Measurements from ENCODE around the gene PPP1R3F.

PPP1R3F gene

DNA sequence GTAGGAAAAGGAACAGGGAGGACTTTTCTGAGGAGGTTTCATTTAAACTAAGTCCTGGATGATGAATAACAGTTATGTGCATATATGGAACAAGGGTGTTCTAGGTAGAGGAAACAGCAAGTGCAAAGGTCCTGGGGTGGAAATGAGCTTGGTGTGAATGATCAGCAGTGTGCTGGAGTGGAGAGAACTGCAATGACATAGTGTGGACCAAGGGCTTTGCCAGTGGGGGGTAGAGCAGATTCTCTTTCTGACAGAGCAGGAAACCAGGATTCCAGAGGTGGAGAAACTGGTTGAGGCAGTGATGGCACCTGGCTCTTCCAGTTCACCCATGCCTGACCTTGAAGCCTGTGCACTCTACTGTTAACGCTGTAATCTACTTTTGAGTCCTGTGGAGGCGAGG is 1.7 kb downstream of the PPP1R3F start:
- no peak overlapping the region for H3K4ac ChIP-seq (ENCODE audit: low read depth, low read length)
- H3K23ac ChIP-seq (ENCODE audit: low read length), result no peak overlapping the region
- H3K79me2 ChIP-seq (ENCODE audit: control insufficient read depth, insufficient read depth, low read length), result peaks cover 11% of the 10 kb centered on the region
- no peaks in the 10 kb centered on the region for H3K4me1 ChIP-seq (ENCODE audit: control insufficient read depth, low read depth, low read length)
- WGBS (ENCODE audit: extremely low coverage, insufficient coverage, low lambda C conversion rate), result no CpG with 5 or more reads among the region's 2 CpGs
- no peak for DNase-seq
- H3K79me1 ChIP-seq (ENCODE audit: low read length), result peaks cover 4% of the 10 kb centered on the region
- no peak overlapping the region for H3K27ac ChIP-seq (ENCODE audit: low read depth, low read length)
- no peak overlapping the region for H2AK5ac ChIP-seq (ENCODE audit: low read length)
- no peak overlapping the region for H4K5ac ChIP-seq (ENCODE audit: low read length)
- no peak overlapping the region for H3K9ac ChIP-seq (ENCODE audit: low read length)
- H2BK120ac ChIP-seq (ENCODE audit: low read depth, low read length), result no peak overlapping the region
- no peak overlapping the region for H3K4me3 ChIP-seq (ENCODE audit: low read length)
- H3K18ac ChIP-seq (ENCODE audit: low read length), result no peak overlapping the region
- no peaks in the 10 kb centered on the region for H3K36me3 ChIP-seq (ENCODE audit: control insufficient read depth, insufficient read depth, low read length)
- H3K4me2 ChIP-seq (ENCODE audit: low read length), result no peak overlapping the region
- H3K27me3 ChIP-seq (ENCODE audit: insufficient read depth, low read length, poor library complexity), result no peaks in the 10 kb centered on the region
- H4K8ac ChIP-seq (ENCODE audit: low read depth, low read length), result no peak overlapping the region
- H3K56ac ChIP-seq (ENCODE audit: low read length), result peak overlapping the region; percentile 17
- no peak overlapping the region for H2BK15ac ChIP-seq (replicated peaks; ENCODE audit: low read depth)
- no peak overlapping the region for H2BK5ac ChIP-seq (ENCODE audit: low read length)

DNA sequence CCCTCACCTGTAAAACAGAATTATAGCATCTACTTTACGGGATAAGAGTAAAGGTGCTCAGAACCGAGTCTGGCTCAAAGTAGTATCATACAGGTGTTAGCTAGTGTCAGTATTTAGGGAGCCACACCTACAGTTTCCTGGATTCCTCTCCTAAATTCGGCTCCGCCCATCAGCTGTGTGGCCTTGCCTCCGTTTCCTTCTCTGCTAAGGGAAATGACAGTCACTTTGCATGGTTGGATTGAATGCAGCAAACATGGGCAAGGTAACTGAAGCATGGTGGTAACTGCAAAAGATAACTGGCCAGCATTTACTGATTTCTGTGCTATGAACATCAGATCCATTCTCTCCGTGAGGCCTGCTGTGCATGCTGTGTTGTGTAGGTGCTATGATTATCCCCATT is 2.8 kb downstream of the PPP1R3F start:
- H4K8ac ChIP-seq (ENCODE audit: low read depth, low read length), result no peak overlapping the region
- H3K23ac ChIP-seq (ENCODE audit: low read length), result no peak overlapping the region
- no peak overlapping the region for H4K5ac ChIP-seq (ENCODE audit: low read length)
- peaks cover 4% of the 10 kb centered on the region for H3K79me1 ChIP-seq (ENCODE audit: low read length)
- no peak for DNase-seq
- no peaks in the 10 kb centered on the region for H3K36me3 ChIP-seq (ENCODE audit: control insufficient read depth, insufficient read depth, low read length)
- H3K56ac ChIP-seq (ENCODE audit: low read length), result no peak overlapping the region
- H3K27ac ChIP-seq (ENCODE audit: low read depth, low read length), result no peak overlapping the region
- H3K4ac ChIP-seq (ENCODE audit: low read depth, low read length), result no peak overlapping the region
- no peak overlapping the region for H2BK5ac ChIP-seq (ENCODE audit: low read length)
- H3K9ac ChIP-seq (ENCODE audit: low read length), result no peak overlapping the region
- H3K27me3 ChIP-seq (ENCODE audit: insufficient read depth, low read length, poor library complexity), result no peaks in the 10 kb centered on the region
- no peak overlapping the region for H3K4me2 ChIP-seq (ENCODE audit: low read length)
- H2BK15ac ChIP-seq (replicated peaks; ENCODE audit: low read depth), result no peak overlapping the region
- H2BK120ac ChIP-seq (ENCODE audit: low read depth, low read length), result no peak overlapping the region
- H3K79me2 ChIP-seq (ENCODE audit: control insufficient read depth, insufficient read depth, low read length), result peaks cover 11% of the 10 kb centered on the region
- H3K4me3 ChIP-seq (ENCODE audit: low read length), result no peak overlapping the region
- H2AK5ac ChIP-seq (ENCODE audit: low read length), result no peak overlapping the region
- WGBS (ENCODE audit: extremely low coverage, insufficient coverage, low lambda C conversion rate), result no CpG with 5 or more reads among the region's 6 CpGs
- H3K18ac ChIP-seq (ENCODE audit: low read length), result no peak overlapping the region
- no peaks in the 10 kb centered on the region for H3K4me1 ChIP-seq (ENCODE audit: control insufficient read depth, low read depth, low read length)

GRCh38 chrX:49273181-49273727 is 3.7 kb downstream of the PPP1R3F start:
- Histone ChIP-seq H3K4me2 (ENCODE audit: low read length) (no peak overlapping the region), H4K8ac (ENCODE audit: low read depth, low read length) (no peak overlapping the region), H3K79me1 (ENCODE audit: low read length) (peaks cover 4% of the 10 kb centered on the region), H4K5ac (ENCODE audit: low read length) (no peak overlapping the region), H3K18ac (ENCODE audit: low read length) (no peak overlapping the region), H2BK15ac (replicated peaks; ENCODE audit: low read depth) (no peak overlapping the region), H2BK5ac (ENCODE audit: low read length) (no peak overlapping the region), H3K56ac (ENCODE audit: low read length) (no peak overlapping the region), H3K4ac (ENCODE audit: low read depth, low read length) (no peak overlapping the region), H3K36me3 (ENCODE audit: control insufficient read depth, insufficient read depth, low read length) (no peaks in the 10 kb centered on the region), H3K4me3 (ENCODE audit: low read length) (no peak overlapping the region), H3K9ac (ENCODE audit: low read length) (no peak overlapping the region), H3K27me3 (ENCODE audit: insufficient read depth, low read length, poor library complexity) (no peaks in the 10 kb centered on the region), H3K79me2 (ENCODE audit: control insufficient read depth, insufficient read depth, low read length) (peaks cover 11% of the 10 kb centered on the region), H3K23ac (ENCODE audit: low read length) (no peak overlapping the region), H3K4me1 (ENCODE audit: control insufficient read depth, low read depth, low read length) (no peaks in the 10 kb centered on the region), H2AK5ac (ENCODE audit: low read length) (no peak overlapping the region), H3K27ac (ENCODE audit: low read depth, low read length) (no peak overlapping the region), H2BK120ac (ENCODE audit: low read depth, low read length) (no peak overlapping the region)
- DNase-seq, result no peak
- WGBS (ENCODE audit: extremely low coverage, insufficient coverage, low lambda C conversion rate), result no CpG with 5 or more reads among the region's 8 CpGs

DNA sequence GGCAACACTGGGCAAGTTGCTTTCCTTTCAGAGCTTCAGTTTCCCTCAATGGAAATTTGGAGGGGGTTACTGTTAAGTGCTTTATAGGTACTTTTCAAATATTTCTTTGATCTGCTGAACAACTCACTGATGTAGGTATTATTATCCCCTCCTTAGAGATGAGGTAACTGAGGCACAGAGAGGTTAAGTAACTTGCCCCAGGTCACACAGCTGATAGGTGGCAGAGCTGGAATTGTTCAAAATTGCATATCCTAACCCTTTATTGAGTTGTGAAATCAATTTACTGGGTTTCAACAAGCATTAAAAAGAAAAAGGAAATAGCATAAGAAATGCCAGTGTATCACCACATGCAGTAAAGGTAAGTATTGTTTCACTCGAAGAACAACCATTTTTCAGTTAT is 6.6 kb downstream of the PPP1R3F start:
- Histone ChIP-seq H3K9ac (ENCODE audit: low read length) (no peak overlapping the region), H3K23ac (ENCODE audit: low read length) (no peak overlapping the region), H4K5ac (ENCODE audit: low read length) (no peak overlapping the region), H3K27ac (ENCODE audit: low read depth, low read length) (no peak overlapping the region), H3K4me1 (ENCODE audit: control insufficient read depth, low read depth, low read length) (no peaks in the 10 kb centered on the region), H4K8ac (ENCODE audit: low read depth, low read length) (no peak overlapping the region), H3K4me3 (ENCODE audit: low read length) (no peak overlapping the region), H2BK15ac (replicated peaks; ENCODE audit: low read depth) (no peak overlapping the region), H3K27me3 (ENCODE audit: insufficient read depth, low read length, poor library complexity) (no peaks in the 10 kb centered on the region), H3K18ac (ENCODE audit: low read length) (no peak overlapping the region), H3K79me2 (ENCODE audit: control insufficient read depth, insufficient read depth, low read length) (peaks cover 6% of the 10 kb centered on the region), H3K79me1 (ENCODE audit: low read length) (peaks cover 1% of the 10 kb centered on the region), H3K36me3 (ENCODE audit: control insufficient read depth, insufficient read depth, low read length) (no peaks in the 10 kb centered on the region), H3K56ac (ENCODE audit: low read length) (no peak overlapping the region), H2AK5ac (ENCODE audit: low read length) (no peak overlapping the region), H2BK120ac (ENCODE audit: low read depth, low read length) (no peak overlapping the region), H2BK5ac (ENCODE audit: low read length) (no peak overlapping the region), H3K4me2 (ENCODE audit: low read length) (no peak overlapping the region), H3K4ac (ENCODE audit: low read depth, low read length) (no peak overlapping the region)
- no peak for DNase-seq
- WGBS (ENCODE audit: extremely low coverage, insufficient coverage, low lambda C conversion rate), result no CpG with 5 or more reads among the region's 1 CpG

GRCh38 chrX:49276671-49277534 is 7.3 kb downstream of the PPP1R3F start:
- Histone ChIP-seq H3K4me1 (ENCODE audit: control insufficient read depth, low read depth, low read length) (no peaks in the 10 kb centered on the region), H2AK5ac (ENCODE audit: low read length) (no peak overlapping the region), H3K27me3 (ENCODE audit: insufficient read depth, low read length, poor library complexity) (no peaks in the 10 kb centered on the region), H3K36me3 (ENCODE audit: control insufficient read depth, insufficient read depth, low read length) (no peaks in the 10 kb centered on the region), H3K27ac (ENCODE audit: low read depth, low read length) (no peak overlapping the region), H3K23ac (ENCODE audit: low read length) (no peak overlapping the region), H2BK120ac (ENCODE audit: low read depth, low read length) (no peak overlapping the region), H2BK5ac (ENCODE audit: low read length) (no peak overlapping the region), H4K8ac (ENCODE audit: low read depth, low read length) (no peak overlapping the region), H4K5ac (ENCODE audit: low read length) (no peak overlapping the region), H3K56ac (ENCODE audit: low read length) (no peak overlapping the region), H2BK15ac (replicated peaks; ENCODE audit: low read depth) (no peak overlapping the region), H3K18ac (ENCODE audit: low read length) (no peak overlapping the region), H3K9ac (ENCODE audit: low read length) (no peak overlapping the region), H3K79me1 (ENCODE audit: low read length) (no peaks in the 10 kb centered on the region), H3K4me2 (ENCODE audit: low read length) (no peak overlapping the region), H3K4ac (ENCODE audit: low read depth, low read length) (no peak overlapping the region), H3K79me2 (ENCODE audit: control insufficient read depth, insufficient read depth, low read length) (peaks cover 4% of the 10 kb centered on the region), H3K4me3 (ENCODE audit: low read length) (no peak overlapping the region)
- WGBS (ENCODE audit: extremely low coverage, insufficient coverage, low lambda C conversion rate), result no CpG with 5 or more reads among the region's 19 CpGs
- DNase-seq, result no peak

DNA sequence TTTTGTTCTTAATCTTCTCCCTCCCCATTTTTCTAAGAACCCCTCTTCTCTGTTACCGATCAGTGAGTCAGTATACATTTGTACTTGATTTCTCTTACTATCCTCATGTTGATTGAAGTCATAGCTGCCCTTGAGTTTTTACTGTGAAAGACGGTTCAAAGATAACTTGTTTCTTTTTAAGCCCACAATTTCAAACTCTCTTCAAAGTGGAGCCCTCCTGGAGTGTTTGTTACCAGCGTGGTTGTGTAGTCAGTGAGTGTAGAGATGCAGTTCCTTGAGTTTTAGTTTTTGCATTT is 7.9 kb downstream of the PPP1R3F start:
- no peak overlapping the region for H2AK5ac ChIP-seq (ENCODE audit: low read length)
- H3K23ac ChIP-seq (ENCODE audit: low read length), result no peak overlapping the region
- H2BK120ac ChIP-seq (ENCODE audit: low read depth, low read length), result no peak overlapping the region
- no CpG with 5 or more reads among the region's 3 CpGs for WGBS (ENCODE audit: extremely low coverage, insufficient coverage, low lambda C conversion rate)
- H4K8ac ChIP-seq (ENCODE audit: low read depth, low read length), result no peak overlapping the region
- H2BK5ac ChIP-seq (ENCODE audit: low read length), result no peak overlapping the region
- H3K18ac ChIP-seq (ENCODE audit: low read length), result no peak overlapping the region
- H3K27ac ChIP-seq (ENCODE audit: low read depth, low read length), result no peak overlapping the region
- H3K56ac ChIP-seq (ENCODE audit: low read length), result no peak overlapping the region
- DNase-seq, result no peak
- H4K5ac ChIP-seq (ENCODE audit: low read length), result no peak overlapping the region
- no peak overlapping the region for H3K4me3 ChIP-seq (ENCODE audit: low read length)
- H3K36me3 ChIP-seq (ENCODE audit: control insufficient read depth, insufficient read depth, low read length), result no peaks in the 10 kb centered on the region
- no peak overlapping the region for H2BK15ac ChIP-seq (replicated peaks; ENCODE audit: low read depth)
- peaks cover 2% of the 10 kb centered on the region for H3K79me2 ChIP-seq (ENCODE audit: control insufficient read depth, insufficient read depth, low read length)
- no peak overlapping the region for H3K9ac ChIP-seq (ENCODE audit: low read length)
- no peak overlapping the region for H3K4me2 ChIP-seq (ENCODE audit: low read length)
- H3K4ac ChIP-seq (ENCODE audit: low read depth, low read length), result no peak overlapping the region
- no peaks in the 10 kb centered on the region for H3K4me1 ChIP-seq (ENCODE audit: control insufficient read depth, low read depth, low read length)
- H3K27me3 ChIP-seq (ENCODE audit: insufficient read depth, low read length, poor library complexity), result no peaks in the 10 kb centered on the region
- H3K79me1 ChIP-seq (ENCODE audit: low read length), result no peaks in the 10 kb centered on the region

Measured in mesendoderm (in vitro differentiated cells).